Stimulated activated CD4-positive, alpha-beta T cell treated with anti-CD3 and anti-CD28 coated beads, TNF-alpha, amount 100 ng/mL, for 1 hour (primary cell): ENCODE measurements around the gene CSF2RB.

Source experiments
- DNase-seq, 3 donors: peaks; one replicate each; pipeline ENCODE4 v3.0.0-alpha.2; 2020; ENCODE audit warnings: low read depth in 3 of 3, low spot score in 1 of 3

CSF2RB gene

GRCh38 chr22:36935313-36935610 is 21.8 kb downstream of the CSF2RB start:
- no peak for DNase-seq

- DNase-seq: no peak
Measured at GRCh38 chr22:36935694-36936093, 22.3 kb downstream of the CSF2RB start.

GRCh38 chr22:36936362-36937116 is 23.1 kb downstream of the CSF2RB start:
- no peak for DNase-seq

- no peak for DNase-seq
Measured at GRCh38 chr22:36937319-36938027, 24.0 kb downstream of the CSF2RB start.

- DNase-seq: no peak
Measured at GRCh38 chr22:36938028-36938425, 24.6 kb downstream of the CSF2RB start.

- DNase-seq: no peak
Measured at GRCh38 chr22:36938886-36939285, 25.5 kb downstream of the CSF2RB start.

- no peak for DNase-seq
Measured at GRCh38 chr22:36940676-36941075, 27.2 kb downstream of the CSF2RB start.

GRCh38 chr22:36942556-36942955 is 29.1 kb downstream of the CSF2RB start:
- no peak for DNase-seq

- DNase-seq: no peak
Measured at GRCh38 chr22:36946421-36947158, 33.2 kb downstream of the CSF2RB start.

- DNase-seq: no peak
Measured at GRCh38 chr22:36948273-36949225, 35.1 kb downstream of the CSF2RB start.

GRCh38 chr22:36950797-36951590 is 37.6 kb downstream of the CSF2RB start:
- no peak for DNase-seq

- no peak for DNase-seq
Measured at GRCh38 chr22:36951746-36952145, 38.3 kb downstream of the CSF2RB start.

- DNase-seq: no peak
Measured at GRCh38 chr22:36953239-36954080, 40.0 kb downstream of the CSF2RB start.

GRCh38 chr22:36954251-36955014 is 41.0 kb downstream of the CSF2RB start:
- DNase-seq: no peak

GRCh38 chr22:36955691-36956090 is 42.3 kb downstream of the CSF2RB start:
- no peak for DNase-seq

- DNase-seq: no peak
Measured at GRCh38 chr22:36958366-36958765, 44.9 kb downstream of the CSF2RB start.

- DNase-seq: no peak
Measured at GRCh38 chr22:36961626-36962025, 48.2 kb downstream of the CSF2RB start.

GRCh38 chr22:36963302-36963701 is 49.9 kb downstream of the CSF2RB start:
- no peak for DNase-seq

GRCh38 chr22:36964106-36964505 is 50.7 kb downstream of the CSF2RB start:
- DNase-seq: no peak
